Jurkat, Clone E6-1 (cell line): ENCODE measurements around the gene NPS. TPM values are rescaled to one million over a fixed set of nuclear protein-coding genes. Genes with fewer than 3 reads are reported as not detected.

ENCODE experiments used
- DNase-seq: peaks from one replicate; pipeline ENCODE4 v3.0.0-alpha.2; 2011; ENCODE audit warnings: low read depth, low spot score
- H3K4me3 ChIP-seq: 2 replicates; pipeline ENCODE4 v1.5.1; 2011; ENCODE audit warnings: mild to moderate bottlenecking, low read length, control low read depth, moderate library complexity
- polyA plus RNA-seq: library from polyadenylated mRNA; unstranded; fragments of >200 nt; gene quantifications from one replicate; pipeline ENCODE4 v1.2.1, GENCODE V29; 2012; ENCODE audit warnings: missing spikeins; ENCODE audit not compliant: insufficient read length, insufficient read depth

Gene NPS, protein sequence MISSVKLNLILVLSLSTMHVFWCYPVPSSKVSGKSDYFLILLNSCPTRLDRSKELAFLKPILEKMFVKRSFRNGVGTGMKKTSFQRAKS
- not detected for polyA plus RNA-seq

GRCh38 chr10:127549009-127549408 is at the start of gene NPS:
Gene NPS, plus strand, starts transcription at chr10:127549309. Its CDS starts 60 bp downstream, at chr10:127549369.
- H3K4me3 ChIP-seq: no peak within 1 kb of the TSS
- no peak for DNase-seq

DNA sequence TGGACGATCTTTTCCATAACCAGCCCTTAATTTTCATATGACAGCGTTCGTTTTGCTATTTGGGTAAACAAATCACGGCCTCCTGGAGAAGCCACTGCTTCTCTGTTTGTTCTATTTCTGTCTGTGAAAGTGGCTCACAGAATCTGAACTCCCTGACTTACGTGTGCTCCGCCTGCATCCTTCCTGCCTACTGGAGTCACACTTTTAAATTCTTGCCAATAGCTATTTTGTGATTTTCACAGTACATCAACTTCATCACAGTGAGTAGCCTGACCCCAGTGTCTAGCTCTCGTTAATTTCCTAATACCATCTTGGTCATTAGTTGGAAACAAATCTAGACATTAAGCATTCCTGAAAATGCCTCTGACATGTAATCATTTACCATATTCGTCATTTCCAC is 49.0 kb upstream of the NPS start:
- DNase-seq: no peak
- no peak overlapping the region for H3K4me3 ChIP-seq

DNA sequence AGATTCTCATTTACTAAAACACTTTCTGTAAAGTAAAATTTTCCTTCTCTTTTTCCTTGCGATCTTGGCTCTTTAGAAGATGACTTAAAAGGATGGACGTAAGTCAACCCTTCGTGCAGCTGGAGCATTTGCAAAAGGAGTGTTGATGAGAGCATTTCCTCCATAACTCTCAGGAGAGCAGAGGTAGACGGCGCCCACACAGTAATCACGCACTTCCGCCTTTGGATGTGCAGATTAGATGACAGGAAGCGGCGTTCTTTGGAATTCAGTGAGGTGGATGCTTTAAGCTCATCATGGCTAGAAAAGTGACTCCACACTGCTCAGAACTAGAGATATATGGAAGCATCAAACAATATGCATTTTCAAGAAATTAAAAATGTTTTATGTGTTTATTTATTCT is 43.0 kb upstream of the NPS start:
- DNase-seq: no peak
- H3K4me3 ChIP-seq: no peak overlapping the region

- no peak overlapping the region for H3K4me3 ChIP-seq
- DNase-seq: no peak
Measured at GRCh38 chr10:127522298-127522697, 26.8 kb upstream of the NPS start.

DNA sequence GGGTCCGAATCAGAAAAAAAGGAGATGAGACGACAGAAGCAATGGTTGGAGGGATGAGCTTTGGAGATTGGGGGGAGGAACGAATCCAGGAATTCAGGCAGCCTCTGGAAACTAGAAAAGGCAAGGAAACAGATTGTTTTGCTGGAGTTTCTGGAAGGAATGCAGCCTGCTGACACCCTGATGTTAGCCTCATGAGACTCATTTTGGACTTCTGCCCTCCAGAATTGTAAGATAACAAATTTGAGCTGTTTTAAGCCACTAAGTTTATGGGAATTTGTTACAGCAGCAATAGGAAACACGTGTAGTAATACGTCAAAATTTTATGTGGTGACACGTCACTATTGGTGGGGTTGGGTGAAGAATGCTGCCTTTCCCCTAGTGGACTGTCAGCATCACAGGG is 25.6 kb upstream of the NPS start:
- H3K4me3 ChIP-seq: no peak overlapping the region
- DNase-seq: no peak

DNA sequence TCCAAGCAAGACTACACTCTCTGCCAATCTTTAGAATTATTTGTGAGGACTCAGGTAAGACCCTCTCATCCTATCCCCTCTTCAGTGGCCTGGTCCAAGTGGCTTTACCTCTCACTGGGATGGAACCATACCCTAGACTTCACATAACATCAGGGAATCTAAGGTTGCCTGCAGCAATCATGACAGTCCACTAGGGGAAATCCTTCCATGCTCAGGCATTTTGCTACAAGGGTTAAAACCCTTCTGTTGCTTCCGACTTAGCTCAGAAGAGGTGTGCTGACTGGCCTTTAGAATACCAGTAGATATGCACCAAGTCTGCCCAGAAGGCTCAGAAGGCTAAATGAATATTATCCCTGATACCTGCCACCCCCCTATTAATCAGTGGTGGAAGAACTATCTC is 24.9 kb upstream of the NPS start:
- no peak for DNase-seq
- H3K4me3 ChIP-seq: no peak overlapping the region

DNA sequence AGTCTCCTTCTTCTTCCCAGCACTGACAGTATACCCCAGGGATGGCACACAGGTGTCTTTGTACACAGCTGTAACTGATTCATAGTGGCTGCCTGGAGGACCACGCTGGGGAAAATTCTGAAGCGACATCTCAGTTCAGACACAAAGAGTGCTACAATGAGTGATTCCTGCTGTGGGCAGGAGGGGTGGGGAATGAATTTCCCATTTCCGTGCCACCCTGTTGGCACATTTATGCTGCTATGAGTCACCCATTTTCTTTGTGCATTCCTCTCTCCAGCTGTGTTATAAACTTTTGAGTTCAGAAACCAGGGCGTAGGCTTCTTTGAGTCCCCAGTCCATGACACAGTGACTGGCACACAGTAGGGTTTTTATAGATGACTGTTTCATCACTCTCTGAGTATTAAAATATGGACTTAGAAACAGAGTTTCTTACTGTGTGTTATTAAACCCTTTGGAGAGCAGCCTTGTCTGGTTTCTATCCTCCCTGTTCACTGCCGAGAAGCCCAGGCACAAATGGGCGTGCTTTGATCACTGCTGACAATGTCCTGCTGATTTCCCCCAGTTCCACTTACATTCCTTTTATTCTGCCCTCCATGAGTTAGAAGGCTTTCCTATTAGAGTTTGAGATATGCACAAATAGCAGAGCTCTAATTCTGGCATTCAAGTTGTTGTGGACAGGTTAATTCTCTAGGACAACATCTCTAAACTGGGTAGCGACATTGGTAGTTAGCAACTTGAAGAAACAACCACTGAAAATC is 24.0 kb upstream of the NPS start:
- no peak for DNase-seq
- H3K4me3 ChIP-seq: no peak overlapping the region

GRCh38 chr10:127525686-127526085 is 23.4 kb upstream of the NPS start:
- DNase-seq: no peak
- no peak overlapping the region for H3K4me3 ChIP-seq

GRCh38 chr10:127526161-127526560 is 22.9 kb upstream of the NPS start:
- DNase-seq: no peak
- H3K4me3 ChIP-seq: no peak overlapping the region

DNA sequence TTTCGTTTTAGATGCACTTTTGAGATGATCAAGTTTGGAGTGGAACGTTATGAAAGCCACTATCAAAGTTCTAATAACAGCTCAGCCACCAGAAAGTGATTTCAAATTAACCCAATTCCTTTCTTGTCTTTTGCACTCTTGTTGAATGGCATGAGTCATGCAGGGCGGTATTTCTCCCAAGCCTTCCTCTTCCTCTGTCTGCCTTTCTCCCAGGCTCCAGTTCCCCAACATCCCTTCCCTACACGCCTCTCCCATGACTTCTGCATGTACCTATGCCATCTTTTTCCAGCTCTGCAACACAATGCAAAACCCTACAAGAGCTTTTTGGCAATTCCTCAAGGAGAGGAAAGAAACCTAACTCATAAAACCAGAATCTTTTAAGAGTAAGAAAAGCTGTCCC is 21.8 kb upstream of the NPS start:
- no peak for DNase-seq
- H3K4me3 ChIP-seq: no peak overlapping the region

GRCh38 chr10:127527891-127528290 is 21.2 kb upstream of the NPS start:
- no peak overlapping the region for H3K4me3 ChIP-seq
- DNase-seq: peak; percentile 16

DNA sequence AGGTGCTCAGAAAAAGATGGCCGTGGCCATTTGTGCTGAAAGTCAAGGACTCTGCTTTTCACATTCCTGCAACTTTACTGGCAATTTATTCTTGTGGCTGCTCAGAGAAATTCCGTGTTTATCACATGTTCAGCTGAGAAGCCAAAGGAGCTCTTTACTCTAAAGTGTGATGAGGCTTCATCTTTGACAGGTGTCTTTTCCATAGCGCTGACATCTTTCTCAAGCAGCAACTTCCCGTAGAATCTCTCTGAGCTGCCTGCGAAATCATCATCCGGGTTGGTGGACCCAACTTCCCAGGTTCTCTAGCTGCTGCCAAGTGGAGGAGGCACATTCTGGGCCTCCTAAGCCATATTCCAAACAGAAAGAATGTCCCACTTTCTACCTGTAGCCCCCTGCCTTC is 16.9 kb upstream of the NPS start:
- no peak overlapping the region for H3K4me3 ChIP-seq
- DNase-seq: no peak

GRCh38 chr10:127532659-127533058 is 16.4 kb upstream of the NPS start:
- no peak for DNase-seq
- H3K4me3 ChIP-seq: no peak overlapping the region

- no peak for DNase-seq
- H3K4me3 ChIP-seq: no peak overlapping the region
Measured at GRCh38 chr10:127534074-127534473, 15.0 kb upstream of the NPS start.

DNA sequence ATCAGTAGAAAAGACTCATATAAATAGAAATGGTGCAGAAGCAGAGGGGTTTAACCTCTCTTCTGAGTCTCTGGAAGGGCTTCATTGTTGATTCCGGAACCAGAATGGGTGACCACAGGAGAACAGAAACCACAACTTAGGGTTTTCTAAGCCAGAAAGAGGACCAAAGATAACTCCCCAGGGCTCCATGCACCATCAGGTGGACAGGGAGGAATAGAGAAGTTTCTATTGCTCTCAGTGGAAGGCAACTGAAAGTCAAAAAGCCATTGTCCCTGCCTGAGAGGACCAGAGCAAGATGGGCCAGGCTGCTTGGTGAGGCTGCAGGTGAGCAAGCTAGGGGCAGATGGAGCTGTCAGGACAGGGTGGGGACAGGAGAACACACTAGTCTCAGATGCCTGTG is 14.6 kb upstream of the NPS start:
- H3K4me3 ChIP-seq: no peak overlapping the region
- DNase-seq: no peak

GRCh38 chr10:127535802-127536515 is 13.2 kb upstream of the NPS start:
- H3K4me3 ChIP-seq: no peak overlapping the region
- no peak for DNase-seq

DNA sequence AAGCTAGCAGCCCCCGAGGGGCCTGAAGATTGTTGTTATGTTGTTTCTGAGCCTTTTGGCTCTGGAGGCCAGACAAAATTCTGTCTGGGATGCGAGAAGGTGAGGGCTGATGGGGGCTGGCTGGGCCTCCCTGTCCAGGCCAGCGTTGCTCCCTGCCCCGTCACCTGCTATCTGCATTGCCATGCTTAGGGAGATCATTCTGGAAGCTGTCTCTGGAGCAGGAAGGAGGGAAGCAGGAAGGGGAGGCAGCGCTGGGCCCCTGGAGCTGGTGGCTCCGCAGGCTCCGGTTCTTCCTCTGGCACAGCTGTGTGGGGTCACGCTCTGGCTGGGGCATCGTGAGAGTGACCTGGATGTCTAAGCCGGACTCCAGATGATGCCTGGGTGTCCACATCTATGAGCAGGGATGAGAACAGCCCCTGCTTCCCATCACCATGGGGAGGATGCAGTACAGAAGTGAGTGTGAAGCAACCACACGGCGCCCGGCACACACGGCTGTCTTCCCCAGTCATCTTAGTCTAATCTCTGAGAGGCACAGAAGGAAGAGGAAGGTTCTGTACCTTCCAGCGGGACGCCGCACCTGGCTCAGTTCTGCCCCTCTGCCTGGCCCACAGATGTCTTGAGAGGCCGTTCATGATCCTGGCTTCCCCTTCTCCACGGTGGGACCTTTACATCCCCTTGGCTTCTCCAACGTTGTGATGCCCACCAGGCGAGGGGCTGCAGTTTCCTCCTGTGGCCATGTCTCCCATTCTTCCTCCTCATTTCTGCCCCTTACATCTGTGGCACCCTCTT is 11.9 kb upstream of the NPS start:
- no peak overlapping the region for H3K4me3 ChIP-seq
- DNase-seq: no peak

GRCh38 chr10:127537924-127538323 is 11.2 kb upstream of the NPS start:
- no peak overlapping the region for H3K4me3 ChIP-seq
- DNase-seq: no peak

DNA sequence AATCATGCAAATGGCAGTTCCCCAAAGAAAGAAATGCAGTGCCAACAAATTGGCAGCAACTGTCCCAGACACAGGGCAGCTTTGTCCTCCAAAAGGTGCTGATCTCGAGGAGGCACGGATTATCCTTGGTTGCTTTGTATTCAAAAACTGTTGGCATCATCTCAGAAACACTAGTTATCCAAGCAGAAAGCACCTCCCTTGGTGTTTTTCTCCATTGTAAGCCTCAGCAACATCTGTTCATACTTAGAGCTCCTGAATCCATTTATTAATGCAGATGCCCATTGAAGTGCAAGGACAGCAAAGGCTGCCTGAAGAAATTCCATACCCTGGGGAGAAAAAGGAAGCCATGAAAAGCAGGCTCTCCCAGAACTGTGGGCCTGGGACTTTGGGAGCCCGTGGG is 1.1 kb upstream of the NPS start:
- no peak for DNase-seq
- no peak overlapping the region for H3K4me3 ChIP-seq

DNA sequence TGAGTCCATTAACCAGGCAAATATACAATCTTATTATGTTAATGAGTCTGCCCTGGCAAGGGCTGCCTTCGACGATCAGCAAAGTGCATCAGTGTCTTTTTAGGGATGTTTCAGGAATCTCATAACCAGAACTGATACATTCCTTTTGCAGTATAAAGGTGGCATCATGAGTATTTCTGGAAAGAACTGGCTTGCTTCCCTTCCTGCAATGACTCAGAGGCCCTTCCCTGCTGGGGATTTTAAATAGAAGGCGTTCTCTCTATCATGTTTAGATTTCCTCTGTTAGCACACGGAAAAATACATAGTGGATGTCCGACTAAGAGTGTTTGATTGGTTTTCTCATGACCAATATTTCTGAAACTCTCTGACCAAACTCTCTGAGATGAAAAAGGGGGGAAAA is 1.8 kb downstream of the NPS start:
- no peak for DNase-seq
- H3K4me3 ChIP-seq: no peak overlapping the region
